Osteoblast (primary cell): ENCODE results near the gene FBXL2. TPM values are rescaled to one million over a fixed set of nuclear protein-coding genes. Genes with fewer than 3 reads are reported as not detected.

Experiments
- DNase-seq: peaks from one replicate; pipeline ENCODE4 v3.0.0; 2011; ENCODE audit warnings: low spot score, mixed read lengths; ENCODE audit not compliant: insufficient read length; ENCODE audit errors: missing footprints
- H2AFZ ChIP-seq: 2 replicates; pipeline ENCODE4 v1.6.0; 2011; ENCODE audit warnings: mild to moderate bottlenecking, low read length
- H3K27ac ChIP-seq: 2 replicates; pipeline ENCODE4 v1.5.1; 2011; ENCODE audit warnings: mild to moderate bottlenecking, low read depth, low read length, moderate library complexity
- H3K27me3 ChIP-seq: 2 replicates; pipeline ENCODE4 v1.6.0; 2012; ENCODE audit warnings: mild to moderate bottlenecking, control low read depth, inconsistent platforms, low read length, moderate library complexity; ENCODE audit not compliant: insufficient read depth
- H3K36me3 ChIP-seq: 2 replicates; pipeline ENCODE4 v1.5.1; 2011; ENCODE audit warnings: mild to moderate bottlenecking, low read length, control low read depth, moderate library complexity; ENCODE audit not compliant: insufficient read depth
- H3K4me1 ChIP-seq: 2 replicates; pipeline ENCODE4 v1.5.1; 2011; ENCODE audit warnings: mild to moderate bottlenecking, low read length, control low read depth, moderate library complexity; ENCODE audit not compliant: insufficient read depth
- H3K4me2 ChIP-seq: 2 replicates; pipeline ENCODE4 v1.6.0; 2011; ENCODE audit warnings: mild to moderate bottlenecking, low read length; ENCODE audit not compliant: insufficient read depth
- H3K4me3 ChIP-seq: fragments of 200-600 bp; sonication (generic); 3 replicates; pipeline ENCODE4 v1.5.1; 2012; ENCODE audit warnings: mild to moderate bottlenecking, low read length, inconsistent platforms; ENCODE audit not compliant: insufficient read depth
- H3K79me2 ChIP-seq: 2 replicates; pipeline ENCODE4 v1.6.0; 2012; ENCODE audit warnings: mild to moderate bottlenecking, low read length, control low read depth, inconsistent platforms; ENCODE audit not compliant: insufficient read depth
- H3K9me3 ChIP-seq: 2 replicates; pipeline ENCODE4 v1.5.1; 2011; ENCODE audit warnings: low read depth, low read length, control low read depth
- H4K20me1 ChIP-seq: 2 replicates; pipeline ENCODE4 v1.6.0; 2012; ENCODE audit warnings: mild to moderate bottlenecking, low read length, control low read depth; ENCODE audit not compliant: insufficient read depth
- CTCF ChIP-seq: IDR thresholded peaks from 2 replicates; pipeline ENCODE4 v1.5.1; 2011; ENCODE audit warnings: mild to moderate bottlenecking, low read depth, low read length, moderate library complexity; ENCODE audit errors: extremely low read depth
- total RNA-seq: library from RNA; depleted of rRNA; stranded (reverse); fragments of >200 nt; gene quantifications from 2 replicates; pipeline ENCODE4 v1.2.3, GENCODE V29; 2012

The FBXL2 gene
- total RNA-seq, 1 donor, result 23.2 TPM

GRCh38 chr3:33260104-33260503, 17.1 kb upstream of the FBXL2 start:
- Histone ChIP-seq H3K27ac (no peak overlapping the region), H3K79me2 (no peaks in the 10 kb centered on the region), H2AFZ (no peak overlapping the region), H3K36me3 (no peaks in the 10 kb centered on the region), H4K20me1 (no peaks in the 10 kb centered on the region), H3K4me2 (no peak overlapping the region), H3K9me3 (no peaks in the 10 kb centered on the region), H3K4me3 (no peak overlapping the region), H3K27me3 (no peaks in the 10 kb centered on the region), H3K4me1 (no peaks in the 10 kb centered on the region)
- TF ChIP-seq CTCF, result no peak
- no peak for DNase-seq

DNA sequence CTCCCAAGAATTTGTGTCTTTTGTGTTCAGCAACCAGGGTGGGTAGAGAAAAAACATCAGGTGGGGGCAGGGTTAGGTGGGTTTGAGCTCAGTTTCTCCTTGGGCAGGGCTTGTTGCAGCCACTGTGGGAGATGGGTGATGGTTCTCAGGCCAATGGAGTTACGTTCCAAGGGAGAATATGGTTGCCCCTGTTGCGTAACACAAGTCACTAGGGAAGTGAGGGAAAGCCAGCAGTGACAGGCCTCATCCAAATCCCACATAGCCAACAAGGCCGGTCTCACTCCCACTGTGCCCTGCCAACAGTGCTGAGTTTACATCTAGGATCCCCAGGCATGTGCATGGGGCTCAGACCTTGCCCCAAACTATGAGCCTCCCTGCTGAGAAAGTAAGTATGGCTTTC, 7.9 kb upstream of the FBXL2 start:
- no peak for TF ChIP-seq CTCF
- no peaks in the 10 kb centered on the region for H4K20me1 ChIP-seq
- no peak overlapping the region for H3K4me2 ChIP-seq
- H3K9me3 ChIP-seq, result peaks cover 4% of the 10 kb centered on the region
- no peaks in the 10 kb centered on the region for H3K27me3 ChIP-seq
- H3K4me3 ChIP-seq, result no peak overlapping the region
- DNase-seq, result no peak
- H3K36me3 ChIP-seq, result no peaks in the 10 kb centered on the region
- no peaks in the 10 kb centered on the region for H3K79me2 ChIP-seq
- H3K27ac ChIP-seq, result no peak overlapping the region
- H3K4me1 ChIP-seq, result no peaks in the 10 kb centered on the region
- no peak overlapping the region for H2AFZ ChIP-seq

GRCh38 chr3:33271324-33271723, 5.9 kb upstream of the FBXL2 start:
- H3K27me3 ChIP-seq, result no peaks in the 10 kb centered on the region
- H3K4me1 ChIP-seq, result no peaks in the 10 kb centered on the region
- H2AFZ ChIP-seq, result peak overlapping the region; percentile 41
- H4K20me1 ChIP-seq, result no peaks in the 10 kb centered on the region
- H3K79me2 ChIP-seq, result no peaks in the 10 kb centered on the region
- TF ChIP-seq CTCF, result no peak
- no peak overlapping the region for H3K4me3 ChIP-seq
- no peaks in the 10 kb centered on the region for H3K36me3 ChIP-seq
- no peak overlapping the region for H3K27ac ChIP-seq
- peaks cover 4% of the 10 kb centered on the region for H3K9me3 ChIP-seq
- H3K4me2 ChIP-seq, result no peak overlapping the region
- no peak for DNase-seq

- Histone ChIP-seq H3K36me3 (no peaks in the 10 kb centered on the region), H3K27me3 (no peaks in the 10 kb centered on the region), H3K4me2 (no peak overlapping the region), H3K79me2 (peaks cover 12% of the 10 kb centered on the region), H4K20me1 (no peaks in the 10 kb centered on the region), H3K9me3 (peaks cover 4% of the 10 kb centered on the region), H3K4me1 (peaks cover 9% of the 10 kb centered on the region), H3K4me3 (no peak overlapping the region), H2AFZ (no peak overlapping the region), H3K27ac (no peak overlapping the region)
- DNase-seq, result no peak
- TF ChIP-seq CTCF, result no peak
Observed at GRCh38 chr3:33273628-33274027, 3.6 kb upstream of the FBXL2 start.
